PC-3 (cell line): ENCODE results near the gene ADD1. TPM values are rescaled to one million over a fixed set of nuclear protein-coding genes. Genes with fewer than 3 reads are reported as not detected.

ENCODE experiments used
- ATAC-seq: fragments of 200-7000 bp; cut with Tn5 transposase; 2 replicates; pipeline ENCODE4 v1.9.1; 2020; ENCODE audit warnings: mild to moderate bottlenecking, moderate library complexity
- BruUV-seq: library from RNA; stranded (reverse); fragments of 400-500 nt; replicated peaks from 2 replicates; lab custom pipeline; 2021; lab: Mats Ljungman, UMichigan
- CTCF ChIA-PET: fragments of 300-600 bp; sonication (Branson Sonifier 250); formaldehyde crosslinking; loops from one replicate; lab custom pipeline; 2022; ENCODE audit warnings: antibody characterized with exemption; lab: Charles Lee
- POLR2A ChIA-PET: fragments of 300-600 bp; sonication (Branson Sonifier 250); formaldehyde crosslinking; loops from one replicate; lab custom pipeline; 2022; ENCODE audit warnings: antibody characterized with exemption; ENCODE audit not compliant: unreplicated experiment; lab: Charles Lee
- DNase-seq: peaks from one replicate; pipeline ENCODE4 v3.0.0-alpha.2; 2015
- H2AFZ ChIP-seq: fragments of 300-600 bp; sonication (generic); 2 replicates; pipeline ENCODE4 v1.6.0; 2016; ENCODE audit warnings: antibody characterized with exemption, low read length
- H3F3A ChIP-seq: fragments of 300-600 bp; sonication (generic); one replicate; pipeline ENCODE4 v1.6.0; 2017; ENCODE audit warnings: antibody characterized with exemption, low read length, control low read depth, mild to moderate bottlenecking; ENCODE audit not compliant: unreplicated experiment
- H3K27ac ChIP-seq: fragments of 300-600 bp; sonication (generic); 2 replicates; pipeline ENCODE4 v1.5.1; 2016; ENCODE audit warnings: mild to moderate bottlenecking, low read length
- H3K27me3 ChIP-seq: fragments of 300-600 bp; sonication (generic); 2 replicates; pipeline ENCODE4 v1.6.1; 2016; ENCODE audit warnings: low read length, mixed read lengths
- H3K36me3 ChIP-seq: fragments of 300-600 bp; sonication (generic); 2 replicates; pipeline ENCODE4 v1.6.1; 2016; ENCODE audit warnings: low read depth, mixed run types, low read length, mixed read lengths
- H3K4me1 ChIP-seq: fragments of 300-600 bp; sonication (generic); 2 replicates; pipeline ENCODE4 v1.5.1; 2016; ENCODE audit warnings: low read length; ENCODE audit not compliant: insufficient read depth
- H3K4me2 ChIP-seq: fragments of 300-600 bp; sonication (generic); 2 replicates; pipeline ENCODE4 v1.6.0; 2016; ENCODE audit warnings: low read length
- H3K4me3 ChIP-seq: fragments of 300-600 bp; sonication (generic); 2 replicates; pipeline ENCODE4 v1.5.1; 2016; ENCODE audit warnings: mild to moderate bottlenecking, low read length, mixed read lengths
- H3K79me2 ChIP-seq: fragments of 300-600 bp; sonication (generic); 2 replicates; pipeline ENCODE4 v1.6.1; 2017; ENCODE audit warnings: low read length, mixed read lengths
- H3K9ac ChIP-seq: fragments of 300-600 bp; sonication (generic); 2 replicates; pipeline ENCODE4 v1.6.0; 2016; ENCODE audit warnings: mild to moderate bottlenecking, low read length
- H3K9me2 ChIP-seq: fragments of 300-600 bp; sonication (generic); replicated peaks from 2 replicates; pipeline ENCODE4 v1.6.1; 2016; ENCODE audit warnings: mixed run types, low read length, mixed read lengths
- H3K9me3 ChIP-seq: fragments of 300-600 bp; sonication (generic); 2 replicates; pipeline ENCODE4 v1.6.1; 2016; ENCODE audit warnings: low read length, mixed read lengths
- H4K20me1 ChIP-seq: fragments of 300-600 bp; sonication (generic); 2 replicates; pipeline ENCODE4 v1.6.1; 2016; ENCODE audit warnings: low read length, mixed read lengths
- CTCF ChIP-seq: fragments of 300-600 bp; sonication (generic); conservative IDR thresholded peaks from 2 replicates; pipeline ENCODE4 v1.5.1; 2017; ENCODE audit warnings: antibody characterized with exemption, low read depth, mild to moderate bottlenecking, low read length
- EZH2 ChIP-seq: fragments of 300-600 bp; sonication (generic); IDR thresholded peaks from one replicate; pipeline ENCODE4 v1.6.1; 2017; ENCODE audit warnings: antibody characterized with exemption, mild to moderate bottlenecking, low read length; ENCODE audit not compliant: unreplicated experiment
- EZH2phosphoT487 ChIP-seq: fragments of 300-600 bp; sonication (generic); IDR thresholded peaks from 2 replicates; pipeline ENCODE4 v1.6.1; 2018; ENCODE audit warnings: mild to moderate bottlenecking, antibody characterized with exemption, low read length, borderline replicate concordance
- intact Hi-C: fragments of 100-400 bp; cut with micrococcal nuclease; formaldehyde crosslinking; loops from 2 replicates; pipeline ENCODE4 v1.9.0; 2023
- total RNA-seq: library from RNA; depleted of rRNA; stranded (reverse); fragments of >200 nt; gene quantifications from 2 replicates; pipeline ENCODE4 v1.2.3, GENCODE V29; 2014

ADD1 gene
- total RNA-seq, 1 experiment from 2014 or later: 118 TPM

GRCh38 chr4:2832981-2833670, 10.5 kb upstream of the ADD1 start:
- no peak for TF ChIP-seq EZH2phosphoT487
- TF ChIP-seq EZH2: no peak
- no peak for TF ChIP-seq CTCF
- Histone ChIP-seq H3K27ac (no peak overlapping the region), H3K79me2 (no peaks in the 10 kb centered on the region), H3K27me3 (no peaks in the 10 kb centered on the region), H3K9me2 (no peaks in the 10 kb centered on the region), H3K4me1 (no peaks in the 10 kb centered on the region), H3K4me3 (no peak overlapping the region), H3K9me3 (no peaks in the 10 kb centered on the region), H3K9ac (no peak overlapping the region), H2AFZ (no peak overlapping the region), H3K36me3 (no peaks in the 10 kb centered on the region), H4K20me1 (no peaks in the 10 kb centered on the region), H3F3A (no peaks in the 10 kb centered on the region), H3K4me2 (no peak overlapping the region)
- DNase-seq: no peak
- no peak for ATAC-seq
- POLR2A ChIA-PET: no interaction called here
- intact Hi-C loops: no loop called here
- CTCF ChIA-PET: no interaction called here
- BruUV-seq: no TSS peak

- no peak for DNase-seq
Observed at GRCh38 chr4:2833671-2834000, 10.0 kb upstream of the ADD1 start.

More at GRCh38 chr4:2833671-2834000, 10.0 kb upstream of the ADD1 start:
- no peak overlapping the region for H2AFZ ChIP-seq
- CTCF ChIA-PET: no interaction called here
- H3F3A ChIP-seq: no peaks in the 10 kb centered on the region
- POLR2A ChIA-PET: no interaction called here
- no peaks in the 10 kb centered on the region for H3K27me3 ChIP-seq
- no peaks in the 10 kb centered on the region for H3K9me2 ChIP-seq
- H3K9me3 ChIP-seq: no peaks in the 10 kb centered on the region
- no peak for ATAC-seq
- H3K36me3 ChIP-seq: no peaks in the 10 kb centered on the region
- no peak overlapping the region for H3K4me2 ChIP-seq
- H3K79me2 ChIP-seq: no peaks in the 10 kb centered on the region
- intact Hi-C loops: no loop called here
- TF ChIP-seq EZH2phosphoT487: no peak
- TF ChIP-seq EZH2: no peak
- TF ChIP-seq CTCF: no peak
- BruUV-seq: no TSS peak
- no peak overlapping the region for H3K9ac ChIP-seq
- no peaks in the 10 kb centered on the region for H4K20me1 ChIP-seq
- H3K4me3 ChIP-seq: no peak overlapping the region
- no peak overlapping the region for H3K27ac ChIP-seq
- no peaks in the 10 kb centered on the region for H3K4me1 ChIP-seq
